GM21576 (cell line): Measurements from ENCODE around the gene SYDE2.

ENCODE experiments used
- ATAC-seq: cut with Tn5 transposase; IDR thresholded peaks from one replicate; pipeline ENCODE4 v1.9.1; 2021; ENCODE audit warnings: mild to moderate bottlenecking, moderate library complexity; ENCODE audit not compliant: unreplicated experiment

Gene SYDE2

DNA sequence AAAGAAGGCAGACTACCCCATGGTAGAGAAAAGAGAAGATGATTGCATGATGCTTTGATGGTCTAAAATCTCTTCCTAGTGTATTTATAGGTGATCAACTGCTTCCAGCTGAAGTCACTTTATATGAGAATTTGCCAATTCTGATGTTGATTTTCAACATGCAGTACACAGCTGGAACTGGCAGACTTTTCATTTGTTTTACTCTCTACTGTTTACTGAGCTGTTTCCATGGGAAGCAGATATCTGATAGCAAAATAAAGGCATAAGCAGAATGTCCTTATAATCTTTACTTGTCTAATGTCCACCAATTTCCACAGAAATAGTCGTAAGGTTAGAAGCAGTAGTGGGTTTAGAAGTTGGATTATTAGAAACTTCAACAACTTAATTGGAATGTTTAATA, 74.9 kb downstream of the SYDE2 start:
- no peak for ATAC-seq

DNA sequence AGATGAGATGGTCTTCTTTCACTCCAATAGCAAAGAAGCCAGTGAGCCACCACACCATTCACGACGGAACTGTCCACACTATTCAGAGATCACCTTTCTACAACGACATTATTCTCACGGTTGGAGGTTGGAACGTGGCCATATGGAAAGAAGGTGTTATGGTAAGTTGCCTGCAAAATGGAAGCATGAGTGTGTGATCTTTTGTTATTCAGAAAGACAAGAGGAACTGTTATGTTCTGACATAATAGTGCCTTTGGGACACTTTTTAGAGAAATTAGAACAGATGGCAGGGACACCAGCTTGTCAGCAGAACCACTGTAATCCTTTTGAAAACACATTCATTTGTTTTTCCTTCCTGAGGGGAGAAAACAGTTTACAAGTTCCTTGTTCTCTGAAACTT, 76.7 kb downstream of the SYDE2 start:
- ATAC-seq: no peak

DNA sequence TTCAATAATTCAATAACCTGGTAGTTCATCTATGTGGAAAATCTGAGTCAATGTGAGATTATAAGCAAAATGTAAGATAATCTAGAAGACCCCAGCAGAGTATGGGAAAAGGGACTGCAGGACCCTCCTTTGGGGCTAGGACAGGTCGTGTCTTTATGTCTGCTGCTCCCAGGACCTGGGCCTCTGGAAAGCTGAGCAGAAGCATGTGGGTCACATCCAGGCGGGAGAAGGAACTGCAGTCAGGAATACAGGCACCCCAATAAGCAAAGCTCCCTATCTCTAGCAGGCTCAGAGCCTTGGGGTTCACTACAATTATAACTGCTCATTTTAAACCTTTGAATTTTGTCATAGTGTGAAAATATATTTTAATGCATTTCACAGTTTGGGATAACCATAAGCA, 78.6 kb downstream of the SYDE2 start:
- no peak for ATAC-seq

DNA sequence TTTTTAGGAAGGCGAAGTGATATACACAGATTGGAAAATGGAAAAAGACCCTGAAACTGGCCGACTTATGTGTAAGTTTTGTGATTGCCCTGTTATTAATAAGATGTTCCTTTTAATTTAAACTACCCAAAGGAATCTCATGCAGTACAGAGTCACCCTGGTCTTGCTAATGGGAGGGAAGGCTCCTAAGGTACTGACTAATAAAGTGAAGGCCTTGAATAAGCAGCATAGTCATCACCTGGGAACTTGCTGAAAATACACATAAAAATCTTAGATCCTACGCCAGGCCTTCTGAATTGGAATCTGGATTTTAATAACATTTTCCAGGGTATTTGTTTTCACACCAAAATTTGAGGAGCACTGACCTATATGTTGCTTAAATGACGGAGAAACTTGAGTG, 79.1 kb downstream of the SYDE2 start:
- no peak for ATAC-seq

DNA sequence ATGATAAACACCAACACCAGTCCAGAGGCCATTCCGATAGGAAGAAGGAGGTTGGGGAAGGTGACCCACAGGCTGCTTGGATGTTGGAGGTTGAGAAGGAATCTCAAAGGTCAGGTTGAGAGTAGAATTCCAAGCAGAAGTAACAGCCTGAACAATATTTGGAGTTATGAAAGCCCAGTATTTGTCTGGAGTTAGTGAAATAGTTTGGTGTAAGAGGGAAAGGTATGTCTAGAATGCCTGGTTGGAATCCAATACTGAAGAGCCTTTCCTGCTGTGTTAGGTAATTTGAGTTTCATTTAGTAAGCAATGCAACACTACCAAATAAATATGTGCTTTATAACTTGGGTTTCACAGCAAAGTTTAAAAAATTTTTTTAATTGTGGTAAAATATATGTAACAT, 82.1 kb downstream of the SYDE2 start:
- ATAC-seq: no peak

DNA sequence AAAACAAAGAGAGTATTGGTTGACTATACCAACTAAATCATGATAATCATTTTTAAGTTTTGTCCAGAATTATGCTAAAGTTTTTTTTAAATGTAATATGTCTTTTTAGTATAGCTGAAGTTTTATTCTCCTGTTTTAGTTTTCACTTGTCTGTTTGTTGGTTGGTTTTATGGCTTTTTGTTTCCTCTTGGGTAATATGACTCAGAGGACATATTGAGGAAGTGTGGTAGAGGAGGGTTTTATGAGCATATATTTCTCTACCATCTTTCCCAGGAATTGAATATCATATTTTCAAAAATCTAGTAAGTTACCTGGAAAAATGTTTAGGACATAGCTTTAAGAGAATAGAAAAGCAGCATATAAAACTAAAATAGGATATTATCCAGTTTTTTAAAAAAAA, 84.0 kb downstream of the SYDE2 start:
- no peak for ATAC-seq

DNA sequence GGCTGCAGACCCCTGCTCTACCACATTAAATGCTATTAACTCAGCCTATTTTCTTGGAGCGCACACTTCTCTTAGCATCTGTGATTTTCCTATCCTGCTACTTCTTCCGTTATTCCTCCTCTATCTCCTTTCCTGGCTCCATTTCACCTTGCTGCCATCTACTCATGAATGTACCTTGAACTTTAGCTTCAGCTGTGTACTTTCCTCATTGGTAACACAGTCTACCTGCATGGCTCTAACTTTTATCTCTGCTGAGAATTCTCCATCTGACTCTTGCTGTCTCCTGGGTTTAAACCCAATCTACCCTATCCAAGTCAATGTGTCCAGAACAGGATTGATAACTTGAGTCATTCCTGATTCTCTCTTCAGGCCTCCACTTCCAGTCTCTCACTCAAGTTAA, 84.9 kb downstream of the SYDE2 start:
- ATAC-seq: no peak

DNA sequence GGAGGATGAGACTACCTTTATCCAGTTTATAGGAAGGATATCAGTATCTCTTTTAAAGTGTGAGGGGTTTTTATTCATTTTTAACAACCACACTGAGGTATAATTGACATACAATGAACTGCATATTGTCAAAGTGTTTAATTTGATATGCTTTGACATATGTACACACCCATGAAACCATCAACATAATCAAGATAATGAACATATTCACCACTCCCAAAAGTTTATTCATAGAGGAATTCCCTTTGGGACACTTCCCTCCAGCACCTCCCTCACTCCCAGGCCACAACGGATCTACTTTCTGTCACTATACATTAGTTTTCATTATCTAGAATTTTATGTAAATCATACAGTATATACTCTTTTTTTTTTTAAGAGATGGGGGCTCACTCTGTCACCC, 89.1 kb downstream of the SYDE2 start:
- ATAC-seq: no peak

DNA sequence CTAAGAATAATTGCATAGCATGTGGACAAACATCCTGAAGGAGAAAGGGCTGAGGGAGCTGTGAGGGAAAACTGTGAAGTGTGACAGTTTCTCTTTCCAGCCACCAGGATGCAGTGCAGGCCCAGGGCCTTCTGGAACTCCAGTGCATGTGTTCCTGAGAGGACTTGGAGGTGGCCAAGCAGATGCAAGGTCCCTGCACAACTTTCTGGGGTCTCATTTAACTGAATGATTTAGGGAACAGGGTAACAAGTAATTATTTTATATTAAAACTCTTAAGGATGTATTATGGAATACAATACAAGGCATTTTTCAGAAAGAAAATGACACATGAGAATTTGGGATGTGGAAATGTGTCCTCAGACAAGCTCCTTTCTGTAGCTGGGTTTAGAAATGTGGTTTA, 91.3 kb downstream of the SYDE2 start:
- ATAC-seq: peak; percentile 82
